Osteocyte (in vitro differentiated cells): ENCODE data around the gene MARCHF10. TPM values are rescaled to one million over a fixed set of nuclear protein-coding genes. Genes with fewer than 3 reads are reported as not detected.

Experiments
- DNase-seq: peaks from one replicate; pipeline ENCODE4 v3.0.0; 2021; ENCODE audit warnings: mixed read lengths; ENCODE audit not compliant: unreplicated experiment; ENCODE audit errors: extremely low spot score
- H3K27ac Mint-ChIP-seq: one replicate; pipeline ENCODE4 v1.8.0; 2021; ENCODE audit warnings: mild to moderate bottlenecking, mixed read lengths; ENCODE audit not compliant: unreplicated experiment
- H3K27me3 Mint-ChIP-seq: one replicate; pipeline ENCODE4 v1.8.0; 2021; ENCODE audit warnings: mixed read lengths; ENCODE audit not compliant: unreplicated experiment
- H3K36me3 Mint-ChIP-seq: one replicate; pipeline ENCODE4 v1.8.0; 2021; ENCODE audit warnings: mixed read lengths; ENCODE audit not compliant: unreplicated experiment
- H3K4me1 Mint-ChIP-seq: one replicate; pipeline ENCODE4 v1.8.0; 2021; ENCODE audit warnings: mixed read lengths; ENCODE audit not compliant: unreplicated experiment
- H3K4me3 Mint-ChIP-seq: one replicate; pipeline ENCODE4 v1.8.0; 2021; ENCODE audit warnings: mild to moderate bottlenecking, moderate library complexity, mixed read lengths; ENCODE audit not compliant: unreplicated experiment
- H3K9me3 Mint-ChIP-seq: one replicate; pipeline ENCODE4 v1.8.0; 2021; ENCODE audit warnings: mixed read lengths; ENCODE audit not compliant: unreplicated experiment
- CTCF ChIP-seq: fragments of 200-600 bp; sonication (generic); IDR thresholded peaks from 2 replicates; pipeline ENCODE4 v1.5.0; 2021; ENCODE audit warnings: antibody characterized with exemption, mild to moderate bottlenecking, moderate library complexity
- total RNA-seq: library from RNA; stranded (reverse); gene quantifications from 2 replicates; pipeline ENCODE4 v1.2.1, GENCODE V29; 2021

The MARCHF10 gene
- total RNA-seq, 1 donor from 2014 or later, result not detected

GRCh38 chr17:62672957-62673356 is 135.2 kb downstream of the MARCHF10 start:
- Mint-ChIP-seq H3K36me3 (peaks cover 42% of the 10 kb centered on the region), H3K4me1 (peaks cover 7% of the 10 kb centered on the region), H3K9me3 (no peaks in the 10 kb centered on the region), H3K27ac (no peak overlapping the region), H3K27me3 (no peaks in the 10 kb centered on the region), H3K4me3 (no peak overlapping the region)
- DNase-seq, result no peak
- no peak for TF ChIP-seq CTCF

GRCh38 chr17:62671553-62671952 is 136.6 kb downstream of the MARCHF10 start:
- Mint-ChIP-seq H3K4me1 (peaks cover 7% of the 10 kb centered on the region), H3K9me3 (no peaks in the 10 kb centered on the region), H3K27me3 (no peaks in the 10 kb centered on the region), H3K36me3 (peaks cover 36% of the 10 kb centered on the region), H3K27ac (no peak overlapping the region), H3K4me3 (no peak overlapping the region)
- no peak for DNase-seq
- no peak for TF ChIP-seq CTCF

DNA sequence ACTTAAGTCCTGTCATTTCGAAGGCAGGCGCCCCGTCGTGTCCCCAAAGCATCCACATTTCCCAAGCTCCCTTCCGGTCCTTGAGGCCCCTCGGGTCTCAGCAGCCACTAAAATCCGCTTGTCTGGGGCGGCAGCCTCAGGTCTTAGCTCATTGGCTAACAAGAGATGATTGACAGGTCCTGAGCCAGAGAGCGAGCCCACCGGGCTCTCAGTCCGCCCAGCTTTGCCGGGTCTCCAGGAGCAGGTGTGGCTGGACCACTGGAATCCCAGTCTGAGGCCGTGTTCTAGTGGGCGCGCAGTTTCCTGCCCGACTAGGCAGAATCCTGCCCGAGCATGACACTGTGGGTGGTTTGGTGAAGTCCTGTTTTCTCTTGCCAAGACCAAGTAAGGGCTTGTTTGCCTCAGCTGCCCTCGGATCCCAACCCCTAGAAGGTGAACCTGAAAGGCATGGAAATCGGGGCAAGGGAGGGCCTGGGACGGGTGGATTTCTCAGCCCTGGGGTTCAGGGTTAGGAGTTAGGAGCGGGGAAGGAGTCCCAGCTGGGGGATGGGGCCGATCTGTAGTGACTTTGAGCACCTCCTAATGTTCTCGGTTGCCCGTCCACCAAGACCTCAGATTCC is 137.8 kb downstream of the MARCHF10 start:
- TF ChIP-seq CTCF, result no peak
- no peak overlapping the region for H3K27ac Mint-ChIP-seq
- no peak overlapping the region for H3K4me3 Mint-ChIP-seq
- H3K9me3 Mint-ChIP-seq, result no peaks in the 10 kb centered on the region
- peaks cover 37% of the 10 kb centered on the region for H3K36me3 Mint-ChIP-seq
- no peaks in the 10 kb centered on the region for H3K27me3 Mint-ChIP-seq
- DNase-seq, result no peak
- peaks cover 7% of the 10 kb centered on the region for H3K4me1 Mint-ChIP-seq

- H3K4me3 Mint-ChIP-seq, result no peak overlapping the region
- peak overlapping the region; percentile 39 for H3K27ac Mint-ChIP-seq
- peaks cover 12% of the 10 kb centered on the region for H3K4me1 Mint-ChIP-seq
- no peak for DNase-seq
- peaks cover 44% of the 10 kb centered on the region for H3K36me3 Mint-ChIP-seq
- no peaks in the 10 kb centered on the region for H3K27me3 Mint-ChIP-seq
- TF ChIP-seq CTCF, result no peak
- no peaks in the 10 kb centered on the region for H3K9me3 Mint-ChIP-seq
These were observed 139.9 kb downstream of the MARCHF10 start for GRCh38 chr17:62668091-62668804.

DNA sequence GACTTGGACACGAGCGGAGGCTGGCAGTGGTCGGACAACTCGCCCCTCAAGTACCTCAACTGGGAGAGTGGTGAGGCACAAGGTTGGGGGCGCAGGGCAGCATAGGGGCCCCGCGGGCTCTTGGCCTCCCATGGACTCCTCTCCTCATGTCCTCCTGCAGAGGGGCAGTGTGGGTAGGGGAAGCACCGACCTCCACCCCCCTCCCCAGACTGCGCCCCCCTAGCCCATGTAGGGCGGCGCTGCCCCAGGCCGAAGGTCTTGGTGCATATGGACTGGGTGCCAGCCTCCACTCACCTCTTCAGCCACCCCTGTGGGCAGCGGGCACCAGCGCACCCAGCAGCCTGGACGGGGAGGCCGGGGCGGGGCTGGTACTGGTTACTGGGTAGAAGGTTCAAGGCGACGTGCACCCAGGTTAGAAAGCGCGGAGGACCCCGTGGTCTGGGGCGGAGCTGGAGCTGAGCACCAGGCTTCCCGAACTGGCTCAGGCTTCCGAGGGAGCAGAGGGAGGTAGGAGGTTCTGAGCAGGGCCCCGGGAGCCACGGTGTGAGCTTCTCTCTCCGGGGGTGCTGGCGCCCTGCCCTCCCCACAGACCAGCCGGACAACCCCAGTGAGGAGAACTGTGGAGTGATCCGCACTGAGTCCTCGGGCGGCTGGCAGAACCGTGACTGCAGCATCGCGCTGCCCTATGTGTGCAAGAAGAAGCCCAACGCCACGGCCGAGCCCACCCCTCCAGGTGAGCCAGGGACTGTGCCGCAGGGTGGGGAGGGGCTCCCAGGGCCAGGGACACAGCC is 141.1 kb downstream of the MARCHF10 start:
- no peak for TF ChIP-seq CTCF
- H3K4me3 Mint-ChIP-seq, result no peak overlapping the region
- DNase-seq, result no peak
- H3K36me3 Mint-ChIP-seq, result peaks cover 40% of the 10 kb centered on the region
- H3K4me1 Mint-ChIP-seq, result peaks cover 21% of the 10 kb centered on the region
- no peak overlapping the region for H3K27ac Mint-ChIP-seq
- H3K9me3 Mint-ChIP-seq, result no peaks in the 10 kb centered on the region
- no peaks in the 10 kb centered on the region for H3K27me3 Mint-ChIP-seq
